GM19043 (cell line): ENCODE data around the gene AP5Z1.

Source experiments
- ATAC-seq: cut with Tn5 transposase; IDR thresholded peaks from one replicate; pipeline ENCODE4 v1.9.1; 2021; ENCODE audit warnings: low read depth; ENCODE audit not compliant: unreplicated experiment

AP5Z1 gene

DNA sequence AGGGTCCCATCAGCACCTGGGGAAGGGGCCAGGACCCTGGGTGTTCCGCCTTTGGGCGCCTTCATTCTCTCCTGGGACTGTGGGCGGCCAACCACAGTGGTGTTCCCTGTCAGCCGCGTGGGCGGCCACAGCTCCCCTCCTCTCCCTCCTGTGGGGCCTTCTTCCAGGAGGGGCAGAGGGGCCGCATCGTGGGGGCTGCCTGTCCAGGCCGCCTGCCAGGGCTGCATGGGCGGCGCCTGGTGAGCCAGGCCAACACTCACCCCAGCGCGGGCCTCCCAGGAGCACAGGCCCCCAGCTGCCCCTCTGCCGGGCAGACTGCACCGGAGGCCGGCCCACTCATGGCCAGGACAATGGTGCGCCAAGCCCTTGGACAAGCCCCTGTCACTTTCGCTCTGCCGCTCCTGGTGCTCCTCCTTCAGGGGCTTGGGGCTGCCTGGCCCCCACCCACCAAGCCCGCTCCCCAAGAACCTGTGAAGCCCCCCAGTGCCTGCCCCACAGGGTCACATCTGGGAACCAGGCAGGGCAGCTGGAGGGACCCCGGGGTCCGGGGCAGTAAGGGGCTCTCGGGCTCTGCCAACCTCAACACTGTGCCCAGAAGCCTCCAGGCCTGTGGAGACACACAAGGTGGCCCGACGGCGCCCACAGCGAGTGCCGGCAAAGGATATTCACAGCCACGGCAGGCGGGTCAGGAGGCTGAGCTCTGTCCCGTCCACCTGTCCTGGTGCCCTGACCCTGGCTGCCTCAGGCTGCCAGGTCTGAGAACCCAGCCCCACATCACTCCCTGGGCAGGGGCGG is 42.8 kb downstream of the AP5Z1 start:
- no peak for ATAC-seq

DNA sequence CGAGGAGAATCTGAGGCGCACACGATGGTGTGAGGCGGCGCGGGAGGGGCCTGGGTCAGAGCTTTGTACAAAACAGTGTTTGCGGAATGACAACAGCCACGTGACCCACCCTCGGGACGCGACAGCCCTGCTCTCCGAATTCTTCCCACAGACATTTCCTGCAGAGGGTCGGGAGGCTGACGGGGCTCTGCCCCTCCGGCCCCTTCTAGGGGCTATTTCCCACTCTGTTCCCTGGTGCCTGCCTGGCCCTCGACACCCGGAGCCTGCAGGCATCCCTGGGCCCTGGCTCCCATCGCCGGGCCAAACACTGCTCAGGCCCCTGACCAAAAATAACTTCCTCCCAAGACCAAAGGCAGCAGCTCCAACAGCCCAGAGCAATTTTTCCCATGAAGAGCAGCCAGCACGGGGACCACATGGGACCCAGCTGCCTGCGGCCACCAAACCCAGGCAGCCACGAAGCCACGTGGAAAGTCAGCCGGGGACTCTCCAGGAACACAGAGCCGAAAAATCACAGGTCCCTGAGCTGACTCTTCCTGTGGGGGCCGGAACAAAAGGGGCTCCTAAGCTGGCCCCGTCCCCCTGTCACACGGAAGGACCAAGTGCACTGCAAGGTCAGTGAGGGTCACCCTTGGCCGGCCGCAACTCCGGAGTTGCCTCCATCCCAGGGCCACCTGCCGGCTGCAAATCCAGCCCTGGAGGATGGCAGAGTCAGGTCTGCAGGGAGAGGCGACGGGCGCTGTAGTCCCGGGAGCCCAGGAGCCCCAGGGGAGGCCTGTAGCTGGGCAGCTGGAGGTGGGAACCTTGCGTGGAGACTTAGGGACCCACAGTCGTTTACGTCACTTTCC is 44.4 kb downstream of the AP5Z1 start:
- ATAC-seq: no peak

DNA sequence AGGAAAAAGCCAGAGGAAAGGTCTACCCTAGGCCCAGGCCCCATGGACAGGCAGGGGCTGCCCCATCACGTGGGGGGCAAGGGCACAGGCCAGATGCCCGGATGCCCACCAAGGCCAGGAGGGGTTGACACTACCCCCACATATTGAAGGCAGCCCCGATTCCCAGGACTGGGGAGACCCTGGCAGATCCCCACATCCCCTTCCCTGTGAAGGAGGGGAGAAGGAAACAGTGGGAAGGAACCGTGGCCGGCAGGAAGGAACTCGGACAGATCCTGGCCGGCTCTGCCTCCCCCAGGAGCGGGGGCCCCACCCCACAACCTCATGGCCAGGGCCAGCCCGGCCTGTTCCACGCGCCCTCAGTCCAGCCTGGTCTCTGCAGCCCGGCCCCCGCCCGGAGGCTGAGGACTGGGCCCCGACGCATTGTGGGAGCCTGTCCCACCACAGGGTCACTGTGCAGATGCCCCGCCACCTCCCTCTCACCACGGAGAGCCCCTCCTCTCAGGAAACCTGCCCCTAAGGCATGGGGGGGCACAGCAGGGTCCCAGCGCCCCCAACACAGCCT is 45.1 kb downstream of the AP5Z1 start:
- no peak for ATAC-seq

DNA sequence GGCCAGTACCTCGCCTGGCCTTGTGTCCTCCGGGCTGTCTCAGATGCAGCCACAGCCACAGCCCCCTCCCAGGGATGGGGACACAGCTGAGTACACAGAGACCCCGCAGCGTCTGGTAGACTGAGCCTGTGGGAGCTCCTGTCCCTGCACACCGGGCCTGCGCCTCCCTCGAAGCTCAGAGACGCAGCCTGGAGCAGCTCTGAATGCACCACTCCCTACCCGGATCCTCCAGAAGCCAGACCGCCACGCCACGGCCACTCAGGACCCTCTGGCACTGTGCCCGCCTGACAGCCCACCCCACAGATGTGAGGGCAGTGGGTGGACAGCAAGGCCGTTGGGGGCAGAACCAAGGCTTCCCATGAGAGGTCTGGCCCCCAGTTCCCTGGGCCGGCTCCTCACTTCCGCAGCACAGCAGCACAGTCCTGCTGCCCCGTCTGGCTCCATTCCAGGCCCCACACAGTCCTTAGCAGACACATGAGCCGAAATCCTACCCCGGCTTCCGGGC is 45.6 kb downstream of the AP5Z1 start:
- ATAC-seq: no peak

DNA sequence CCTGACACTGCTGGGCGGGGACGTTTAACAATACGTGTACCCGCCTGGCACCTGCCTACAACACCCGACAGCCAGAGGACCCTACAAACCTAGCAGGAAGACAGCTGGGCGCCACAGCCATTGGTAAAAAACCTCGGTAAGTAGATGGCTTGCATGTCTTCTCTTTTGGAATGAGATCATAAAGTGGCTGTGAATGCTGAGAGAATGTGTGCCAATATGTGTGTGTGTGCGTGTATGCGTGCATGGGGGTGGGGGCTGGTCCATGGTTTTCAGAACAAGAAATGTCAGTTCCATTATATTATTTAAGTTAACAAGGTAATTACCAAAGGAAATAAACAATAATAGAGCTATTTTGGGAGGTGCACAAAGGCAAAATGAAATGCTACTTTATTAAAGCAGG is 47.3 kb downstream of the AP5Z1 start:
- ATAC-seq: no peak

DNA sequence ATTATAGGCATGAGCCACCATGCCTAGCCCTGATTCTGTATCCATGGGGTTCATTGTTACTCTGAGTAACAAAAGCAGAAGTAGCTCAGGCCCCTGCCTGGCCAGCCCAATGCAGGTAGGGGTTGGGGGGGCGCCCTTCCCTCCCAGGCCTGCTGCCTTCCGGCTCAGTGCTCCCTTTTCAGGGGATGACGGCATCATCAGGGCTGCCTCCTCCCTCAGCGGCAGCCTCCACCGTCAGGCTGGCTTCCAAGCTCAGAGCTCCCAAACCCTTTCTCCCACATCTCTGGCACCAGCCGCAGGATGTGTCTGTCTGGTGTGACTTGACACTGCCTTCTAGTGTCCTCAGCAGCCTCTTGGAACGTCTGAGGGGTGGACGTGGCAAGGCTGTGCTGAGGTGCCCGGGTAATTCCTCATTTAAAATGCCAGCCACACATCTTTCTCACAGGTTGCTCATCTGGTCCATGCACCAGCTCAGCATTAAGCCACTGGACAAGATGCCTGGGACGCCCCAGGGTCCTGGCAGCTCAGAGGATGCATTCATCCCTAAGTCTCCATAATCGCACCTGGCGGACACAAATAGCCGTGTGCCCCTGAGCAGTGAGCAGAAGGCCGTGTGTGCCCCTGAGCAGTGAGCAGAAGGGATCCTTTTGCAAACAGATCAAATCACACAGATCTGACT is 48.2 kb downstream of the AP5Z1 start:
- no peak for ATAC-seq

DNA sequence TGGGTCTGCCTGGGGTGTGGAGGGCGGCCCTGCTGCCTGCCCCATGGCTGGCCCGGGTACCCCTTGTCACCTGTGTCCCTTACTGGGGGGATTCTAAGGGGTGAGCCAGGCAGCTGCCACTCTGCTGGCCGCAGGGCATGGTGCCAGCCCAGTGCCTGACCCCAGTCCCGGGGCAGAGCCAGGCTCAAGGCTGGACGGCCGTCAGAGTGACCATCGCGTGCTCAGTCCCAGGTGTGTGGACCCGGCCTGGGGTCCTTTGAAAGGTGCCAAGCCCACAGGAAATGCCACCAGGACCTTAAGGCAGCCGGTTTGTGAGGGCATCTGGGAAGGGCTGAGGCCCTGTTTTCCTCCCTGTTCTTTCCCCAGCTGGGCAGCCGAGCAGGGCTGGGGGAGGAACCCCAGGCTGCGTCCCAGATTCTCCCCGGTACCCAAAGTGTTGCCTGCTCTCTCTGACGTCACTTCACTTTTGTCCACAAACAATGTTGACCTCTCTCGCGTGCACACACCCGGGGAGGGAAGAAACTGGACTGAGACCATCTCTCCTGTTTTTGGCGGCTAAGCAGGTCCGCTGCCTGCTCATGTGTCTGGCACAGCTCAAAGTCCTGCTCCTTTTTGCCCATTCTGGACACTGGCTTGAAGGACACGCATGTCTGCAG is 48.8 kb downstream of the AP5Z1 start:
- ATAC-seq: no peak

DNA sequence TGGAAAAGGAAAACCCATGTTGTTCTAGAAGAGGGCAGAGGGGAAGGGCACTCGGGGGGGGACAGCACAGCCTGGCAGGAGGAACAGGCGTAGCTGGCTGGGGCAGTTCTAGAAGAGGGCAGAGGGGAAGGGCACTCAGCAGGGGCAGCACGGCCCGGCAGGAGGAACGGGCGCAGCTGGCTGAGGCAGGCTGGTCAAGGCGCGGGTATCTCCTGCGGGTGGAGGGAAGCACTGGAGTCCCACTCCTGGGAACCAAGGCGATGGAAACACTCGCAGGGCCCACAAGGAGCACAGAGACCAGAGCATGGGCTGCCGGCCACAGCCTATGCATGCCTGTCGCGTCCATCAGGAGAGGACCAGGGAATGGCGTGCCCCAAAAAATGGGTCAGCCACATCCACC is 49.7 kb downstream of the AP5Z1 start:
- ATAC-seq: no peak

DNA sequence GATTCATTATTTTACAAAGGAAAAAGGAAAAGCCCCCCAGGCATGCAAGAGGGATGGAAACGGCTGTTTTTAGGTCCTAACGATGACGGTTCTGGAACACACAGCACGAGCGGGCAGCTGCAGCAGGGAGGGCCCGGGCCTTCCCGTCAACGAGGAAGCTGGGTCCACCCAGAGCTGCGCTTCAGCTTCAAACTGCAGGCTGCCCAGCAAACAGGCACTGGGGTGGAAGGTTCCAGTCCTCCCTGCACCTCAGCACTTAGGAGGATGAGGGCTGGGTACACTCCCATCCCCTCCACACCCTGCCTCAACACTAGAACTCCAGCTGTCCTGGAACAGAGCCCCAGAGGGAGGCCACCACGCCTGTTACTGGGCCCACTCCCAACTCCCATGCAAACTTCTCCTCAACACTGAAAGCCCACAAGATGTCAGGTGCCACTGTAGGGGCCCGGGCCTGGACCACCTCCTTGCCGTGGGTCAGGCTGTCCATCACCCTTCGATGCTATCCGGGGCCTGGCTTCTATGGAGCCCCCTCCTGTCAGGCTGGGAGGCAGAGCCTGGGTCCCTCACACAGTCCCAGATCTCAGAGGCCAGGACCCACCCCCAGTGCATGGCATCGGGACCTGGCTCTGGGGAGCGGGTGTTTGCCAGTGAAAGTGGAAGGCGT is 53.4 kb downstream of the AP5Z1 start:
- no peak for ATAC-seq

DNA sequence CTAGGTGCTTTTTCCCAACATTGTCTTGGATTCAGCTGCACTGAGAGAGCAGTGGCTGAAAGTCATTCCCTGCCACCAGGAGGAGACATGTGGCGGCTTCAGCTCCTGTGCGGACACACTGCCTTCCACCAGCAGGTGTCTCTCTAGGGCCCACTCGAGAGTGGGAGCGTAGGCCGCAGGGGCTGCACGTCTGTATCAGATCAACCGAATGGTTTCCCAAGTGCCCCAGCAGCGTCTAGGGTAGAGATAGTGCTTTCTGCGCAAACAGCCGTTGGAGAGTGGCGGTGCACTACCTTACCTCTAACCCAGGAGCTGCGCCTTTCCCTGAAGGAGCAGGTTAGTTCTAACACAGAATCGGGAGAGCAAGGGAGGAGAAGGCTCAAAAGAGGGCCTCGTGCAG is 54.8 kb downstream of the AP5Z1 start:
- ATAC-seq: no peak

DNA sequence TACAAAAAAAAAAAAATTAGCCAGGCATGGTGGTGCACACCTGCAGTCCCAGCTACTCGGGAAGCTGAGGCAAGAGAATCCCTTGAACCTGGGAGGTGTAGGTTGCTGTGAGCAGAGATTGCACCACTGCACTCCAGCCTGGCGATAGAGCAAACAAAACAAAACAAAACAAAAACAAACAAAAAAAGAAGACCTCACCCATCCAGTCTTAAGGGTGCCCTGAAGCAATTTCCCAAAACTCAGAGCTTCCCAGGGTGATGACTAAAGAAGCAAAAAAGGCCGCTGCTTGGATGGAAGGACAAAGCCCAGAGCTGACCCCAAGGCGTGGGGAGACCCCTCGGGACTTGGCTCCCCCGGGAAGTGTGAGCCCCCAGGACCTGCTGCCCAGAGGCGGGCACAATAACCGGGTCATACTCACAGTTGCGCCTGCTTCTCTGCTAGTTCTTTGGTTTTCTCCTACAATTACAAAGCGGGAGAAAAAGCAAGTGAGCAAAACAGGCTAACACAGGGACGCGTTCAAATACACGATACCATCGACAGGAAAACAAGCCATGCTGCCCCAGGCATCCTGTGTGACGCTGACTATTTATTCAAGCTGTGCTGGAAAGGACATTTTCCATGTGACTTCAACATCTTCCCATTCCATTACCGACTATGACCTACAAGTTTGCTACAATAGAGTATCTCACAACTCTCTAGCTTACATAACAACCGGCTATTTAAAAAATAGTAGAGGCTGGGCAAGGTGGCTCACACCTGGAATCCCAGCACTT is 56.5 kb downstream of the AP5Z1 start:
- ATAC-seq: no peak

DNA sequence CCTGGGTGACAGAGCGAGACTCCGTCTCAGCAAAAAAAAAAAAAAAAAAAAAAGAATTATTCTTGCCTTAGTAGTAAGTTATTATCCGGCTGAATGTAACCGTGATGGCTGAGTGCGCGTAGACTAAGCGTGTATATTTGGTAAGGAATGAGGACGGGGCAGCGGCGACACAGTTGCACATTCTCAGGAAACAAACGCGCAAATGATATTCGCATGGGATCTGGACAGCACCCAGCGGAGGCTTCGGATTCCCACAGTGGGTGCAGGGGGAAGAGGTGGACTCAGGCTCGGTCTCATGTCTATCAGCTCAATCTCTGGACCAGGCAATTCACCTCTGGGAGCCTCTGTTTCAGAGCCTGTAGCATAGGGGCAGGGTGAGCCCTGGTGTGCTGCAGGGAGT is 57.3 kb downstream of the AP5Z1 start:
- no peak for ATAC-seq

DNA sequence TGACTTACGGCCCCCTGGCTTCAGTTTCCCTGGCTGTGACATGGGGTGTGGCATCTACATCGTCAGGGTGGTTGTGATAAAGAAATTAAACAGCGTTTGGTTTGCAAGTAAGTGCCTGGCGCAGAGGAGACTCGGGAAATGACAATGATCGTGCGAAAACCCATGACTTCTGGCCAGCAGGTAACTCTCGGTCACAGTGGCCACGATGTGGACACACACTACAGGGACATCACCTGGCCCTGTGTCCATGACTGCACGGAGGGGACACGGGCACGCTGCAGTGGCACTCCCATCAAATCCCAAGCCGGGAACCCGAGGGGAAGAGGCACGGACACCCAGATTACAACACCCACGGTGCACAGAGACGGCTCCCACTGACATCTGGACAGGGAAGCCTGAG is 57.8 kb downstream of the AP5Z1 start:
- no peak for ATAC-seq

DNA sequence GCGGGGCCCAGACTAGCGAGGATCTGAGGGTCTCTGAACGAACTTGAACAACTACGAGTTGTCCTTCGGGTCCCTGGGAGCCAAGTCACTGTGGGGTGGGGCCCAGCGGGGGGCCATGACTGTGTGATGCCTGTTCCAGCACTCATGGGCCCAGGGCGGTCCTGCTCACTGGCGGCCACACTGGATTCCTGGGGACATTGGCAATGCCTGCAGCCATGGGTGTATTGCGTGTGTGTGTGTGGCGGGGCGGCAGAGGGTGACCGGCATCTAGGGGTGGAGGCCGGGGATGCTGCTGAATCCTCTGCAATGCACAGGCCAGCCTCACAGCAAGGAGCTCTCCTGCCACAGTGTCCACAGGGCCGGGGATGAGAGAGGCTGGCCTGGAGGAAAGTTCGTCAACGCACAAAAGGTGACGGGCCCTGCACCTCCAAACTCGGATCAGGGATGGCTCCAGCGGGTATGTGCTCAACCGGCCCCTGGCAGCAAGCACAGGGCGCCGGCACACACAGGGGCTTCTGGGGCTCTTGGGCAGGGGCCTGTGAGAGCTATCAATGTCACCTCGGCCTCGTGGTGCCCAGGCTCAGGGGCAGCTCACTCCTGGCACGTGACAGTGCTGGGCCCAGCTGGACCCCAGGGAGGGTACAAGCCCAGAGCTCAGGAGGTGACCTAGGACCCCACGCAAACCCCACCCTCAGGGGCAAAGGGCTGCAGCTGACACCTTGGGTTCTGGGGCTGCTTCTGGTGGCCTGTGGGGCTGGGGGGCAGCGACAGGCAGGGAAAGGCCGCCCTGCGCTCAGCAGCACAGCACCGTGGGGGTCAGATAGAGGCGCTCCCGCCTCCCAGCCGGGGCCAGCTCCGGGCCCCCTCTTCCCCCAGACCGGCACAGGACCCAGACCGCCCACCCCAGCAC is 58.5 kb downstream of the AP5Z1 start:
- no peak for ATAC-seq

DNA sequence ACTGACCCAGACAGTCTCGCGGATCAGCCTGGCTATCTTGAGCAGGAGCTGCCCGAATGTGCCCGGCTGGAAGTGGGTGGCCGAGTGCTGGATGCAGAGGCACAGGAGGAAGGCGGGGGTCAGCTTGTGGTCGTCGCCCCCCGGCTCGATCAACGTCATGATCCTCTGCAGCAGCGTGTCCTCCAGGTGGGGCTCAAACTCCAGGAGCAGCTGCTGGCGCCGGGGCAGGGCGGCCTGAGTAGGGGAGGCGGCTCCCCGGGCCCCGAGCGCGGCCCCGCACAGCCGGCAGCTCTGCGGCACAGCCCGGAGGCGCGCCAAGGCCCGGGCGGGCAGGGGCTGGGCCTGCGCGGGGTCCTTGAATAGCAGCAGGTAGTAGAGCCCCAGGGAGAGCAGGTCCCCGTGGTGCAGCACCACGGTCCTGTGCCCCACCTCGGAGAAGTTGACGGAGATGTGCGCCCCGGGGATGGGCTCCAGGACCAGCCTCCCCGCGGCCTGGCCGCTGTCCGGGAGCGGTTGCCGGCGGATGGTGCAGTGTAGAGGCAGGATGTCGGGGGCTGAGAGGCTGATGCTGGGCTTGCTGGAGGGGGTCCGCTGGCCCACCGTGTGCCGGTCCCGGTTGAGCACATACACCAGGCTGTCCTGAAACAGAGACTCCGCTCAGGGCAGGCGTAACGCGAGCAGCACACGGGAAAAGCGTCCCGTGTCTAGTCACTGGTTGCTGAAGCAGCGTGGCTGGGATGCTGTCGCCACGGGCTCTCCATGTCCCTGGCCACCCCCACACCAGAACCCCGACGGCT is 59.4 kb downstream of the AP5Z1 start:
- no peak for ATAC-seq

DNA sequence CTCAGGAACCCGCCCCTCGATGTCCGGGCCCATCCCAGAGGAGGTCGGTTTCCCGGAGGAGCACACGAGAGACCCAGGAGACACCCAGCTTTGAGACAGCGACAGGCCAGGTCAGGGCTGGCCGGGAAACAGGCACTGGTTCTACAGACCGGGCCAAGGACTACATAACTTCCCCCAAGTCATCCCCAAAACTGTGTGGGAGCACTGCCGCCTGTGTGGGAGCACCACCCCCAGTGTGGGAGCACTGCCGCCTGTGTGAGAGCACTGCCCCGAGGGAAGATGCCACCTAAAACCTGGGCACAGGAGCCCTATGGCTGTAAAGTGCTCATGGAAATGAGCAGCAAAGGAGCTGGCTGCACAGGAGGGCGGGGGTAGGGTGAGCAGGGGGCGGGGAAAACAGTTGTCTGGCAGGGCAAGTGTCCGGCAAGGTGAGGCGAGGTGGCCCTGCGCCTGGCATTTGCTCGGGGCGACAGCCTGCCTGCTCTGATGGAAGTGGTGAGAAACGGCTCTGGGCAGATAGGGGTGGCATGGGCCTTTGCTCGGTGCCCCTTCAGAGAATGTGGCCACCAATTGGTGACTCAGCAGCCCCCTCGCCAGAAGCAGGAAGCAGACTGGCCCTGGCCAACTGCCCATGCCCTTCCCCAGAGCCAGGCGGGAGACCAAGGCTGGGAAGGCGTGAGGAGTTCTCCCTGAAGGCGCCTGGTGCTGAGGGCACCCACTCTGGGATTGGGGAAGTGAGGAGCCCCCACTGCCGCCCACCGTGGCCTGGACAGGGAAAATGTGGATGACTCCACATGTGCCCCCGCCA is 60.2 kb downstream of the AP5Z1 start:
- no peak for ATAC-seq
